Measurements from ENCODE around the gene MACROH2A1. TPM values are rescaled to one million over a fixed set of nuclear protein-coding genes. Genes with fewer than 3 reads are reported as not detected.

Gene MACROH2A1
- total RNA-seq, 4 donors from 2014 or later, result 196 to 251 (median 209) TPM

- WGBS, result 82% methylated on average over 3 of the region's 3 CpGs
- no peaks in the 10 kb centered on the region for H3K9me3 ChIP-seq
- no peak overlapping the region for H3K4me3 ChIP-seq
- no peak overlapping the region for H3K27ac ChIP-seq
- H3K4me1 ChIP-seq, result no peaks in the 10 kb centered on the region
- H3K36me3 ChIP-seq, result peaks cover 44% of the 10 kb centered on the region
- H3K27me3 ChIP-seq, result no peaks in the 10 kb centered on the region
- DNase-seq (ENCODE audit: low spot score in 2 of 2), result no peak
- TF ChIP-seq EP300 (IDR thresholded peaks at IDR 0.05), result no peak
- TF ChIP-seq POLR2A (IDR thresholded peaks at IDR 0.05), result no peak
- TF ChIP-seq CTCF (IDR thresholded peaks at IDR 0.05), result no peak
- no peak for TF ChIP-seq POLR2AphosphoS5 (IDR thresholded peaks at IDR 0.05)
These were observed 67.4 kb downstream of the MACROH2A1 start for GRCh38 chr5:135331612-135332011.

- no peak overlapping the region for H3K27ac ChIP-seq
- WGBS, result 81% methylated on average over 3 of the region's 3 CpGs
- H3K36me3 ChIP-seq, result peaks cover 36% of the 10 kb centered on the region
These were observed 68.3 kb downstream of the MACROH2A1 start for GRCh38 chr5:135330798-135331096.

GRCh38 chr5:135329913-135330797 lies 68.9 kb downstream of the MACROH2A1 start:
- Histone ChIP-seq H3K27me3 (no peaks in the 10 kb centered on the region), H3K4me3 (no peak overlapping the region), H3K27ac (no peak overlapping the region), H3K9me3 (no peaks in the 10 kb centered on the region), H3K36me3 (peaks cover 30% of the 10 kb centered on the region), H3K4me1 (peaks cover 8% of the 10 kb centered on the region)
- 90% methylated on average over 15 of the region's 18 CpGs for WGBS
- TF ChIP-seq CTCF (IDR thresholded peaks at IDR 0.05) (no peak), POLR2AphosphoS5 (IDR thresholded peaks at IDR 0.05) (no peak), POLR2A (IDR thresholded peaks at IDR 0.05) (no peak), EP300 (IDR thresholded peaks at IDR 0.05) (no peak)
- no peak for DNase-seq (ENCODE audit: low spot score in 2 of 2)

More at GRCh38 chr5:135330798-135331096, 68.3 kb downstream of the MACROH2A1 start:
- TF ChIP-seq CTCF (IDR thresholded peaks at IDR 0.05) (no peak), EP300 (IDR thresholded peaks at IDR 0.05) (no peak), POLR2A (IDR thresholded peaks at IDR 0.05) (no peak), POLR2AphosphoS5 (IDR thresholded peaks at IDR 0.05) (no peak)
- Histone ChIP-seq H3K27me3 (no peaks in the 10 kb centered on the region), H3K4me1 (peaks cover 6% of the 10 kb centered on the region), H3K9me3 (no peaks in the 10 kb centered on the region), H3K4me3 (no peak overlapping the region)
- DNase-seq (ENCODE audit: low spot score in 2 of 2), result no peak

GRCh38 chr5:135329066-135329912 lies 69.7 kb downstream of the MACROH2A1 start:
- no peak overlapping the region for H3K4me3 ChIP-seq
- H3K27me3 ChIP-seq, result no peaks in the 10 kb centered on the region
- no peaks in the 10 kb centered on the region for H3K9me3 ChIP-seq
- WGBS, result 94% methylated on average over 10 of the region's 16 CpGs
- no peak overlapping the region for H3K27ac ChIP-seq
- no peak for TF ChIP-seq POLR2AphosphoS5 (IDR thresholded peaks at IDR 0.05)
- no peak for TF ChIP-seq CTCF (IDR thresholded peaks at IDR 0.05)
- TF ChIP-seq POLR2A (IDR thresholded peaks at IDR 0.05), result no peak
- TF ChIP-seq EP300 (IDR thresholded peaks at IDR 0.05), result no peak
- H3K4me1 ChIP-seq, result peaks cover 17% of the 10 kb centered on the region
- no peak for DNase-seq (ENCODE audit: low spot score in 2 of 2)
- H3K36me3 ChIP-seq, result peaks cover 22% of the 10 kb centered on the region
